Medulla oblongata (tissue), 1 donor: Measurements from ENCODE around the gene CD72.
"Not testable (repeated sequence)": the region's sequence is repeated elsewhere in the genome, so short reads cannot be mapped to it uniquely, and the experiment has no call there.

Source experiments
- DNase-seq: peaks from one replicate; pipeline ENCODE4 v3.0.0-alpha.2; 2015; ENCODE audit errors: extremely low spot score

CD72 gene

DNA sequence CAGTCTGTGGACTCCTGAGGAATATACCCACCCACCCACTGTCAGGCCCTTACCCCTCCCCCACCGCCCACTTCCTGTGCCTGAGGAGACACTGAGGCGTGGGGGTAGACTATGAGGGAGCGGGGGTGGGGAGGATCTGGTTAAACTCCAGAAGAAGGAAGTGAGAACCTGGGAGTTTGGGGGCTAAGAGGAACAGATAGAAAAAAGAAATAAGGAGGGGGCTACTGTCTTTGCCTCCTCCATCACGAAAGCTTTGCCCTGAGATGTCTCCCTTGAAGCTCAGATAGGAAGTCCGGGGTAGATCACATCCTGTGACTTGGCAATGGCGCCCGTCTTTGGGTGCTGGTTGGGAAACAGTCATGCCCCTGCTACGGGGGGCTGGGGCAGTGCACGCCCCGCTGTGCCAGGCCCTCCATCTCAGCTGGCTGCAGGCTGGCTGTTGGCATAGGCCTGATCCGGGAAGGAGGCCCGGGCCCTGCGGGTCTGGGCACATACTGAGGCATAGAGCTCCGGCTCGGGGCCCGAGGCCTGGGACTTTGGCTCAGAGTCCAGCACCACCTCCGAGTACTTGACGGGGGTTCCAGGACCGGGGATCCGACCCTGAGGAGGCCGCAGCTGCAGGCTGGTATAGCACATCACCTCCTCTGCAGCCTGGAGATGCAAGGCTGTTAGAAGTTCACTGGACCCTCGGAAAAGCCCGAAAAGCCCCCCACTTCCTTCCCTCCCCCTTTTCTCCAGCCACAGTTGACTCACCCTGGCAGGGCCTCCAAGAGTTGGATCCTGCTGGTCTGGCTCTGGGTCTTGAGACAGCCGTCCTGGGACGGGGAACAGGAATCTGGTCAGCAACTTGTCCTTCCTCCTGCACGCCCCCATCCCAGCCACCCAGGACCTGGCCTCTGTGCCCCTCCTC lies 31.5 kb upstream of the CD72 start:
- peak; percentile 49 for DNase-seq

DNA sequence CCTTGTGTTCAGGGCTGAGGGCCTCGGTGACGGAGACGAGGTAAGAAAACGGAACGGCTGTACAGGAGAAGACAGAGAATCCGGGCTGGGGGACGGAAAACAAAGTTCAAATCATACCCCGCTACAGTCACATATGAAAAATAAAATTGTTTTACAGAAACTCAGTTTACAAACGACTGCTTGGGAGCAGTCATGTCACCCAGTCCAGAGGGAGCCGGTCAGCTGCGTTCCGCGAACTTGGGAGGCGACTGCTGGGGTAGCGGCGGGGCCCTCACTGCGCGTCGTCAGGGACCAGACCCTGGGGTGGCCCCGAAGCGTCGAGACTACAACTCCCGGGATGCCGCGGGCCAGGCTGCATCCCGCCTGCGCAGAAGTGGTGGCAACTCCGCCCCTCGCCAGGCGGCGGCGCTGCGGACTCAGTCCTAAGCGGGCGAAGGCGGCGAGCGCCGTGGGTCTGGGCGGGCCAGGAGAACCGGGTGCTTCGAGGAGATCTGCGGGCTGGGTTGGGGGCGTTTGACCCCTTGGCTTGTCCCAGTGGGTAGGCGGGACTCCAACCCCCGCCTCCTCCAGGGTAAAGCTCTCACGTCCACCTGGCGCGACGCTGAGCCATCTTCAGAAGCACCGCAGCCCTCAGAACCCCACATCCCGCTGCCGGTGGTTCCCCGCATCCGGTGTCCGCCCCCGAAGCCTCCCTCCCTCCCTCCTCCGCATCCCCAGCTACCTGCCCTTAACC lies 28.5 kb upstream of the CD72 start:
- DNase-seq, result peak; percentile 95

DNA sequence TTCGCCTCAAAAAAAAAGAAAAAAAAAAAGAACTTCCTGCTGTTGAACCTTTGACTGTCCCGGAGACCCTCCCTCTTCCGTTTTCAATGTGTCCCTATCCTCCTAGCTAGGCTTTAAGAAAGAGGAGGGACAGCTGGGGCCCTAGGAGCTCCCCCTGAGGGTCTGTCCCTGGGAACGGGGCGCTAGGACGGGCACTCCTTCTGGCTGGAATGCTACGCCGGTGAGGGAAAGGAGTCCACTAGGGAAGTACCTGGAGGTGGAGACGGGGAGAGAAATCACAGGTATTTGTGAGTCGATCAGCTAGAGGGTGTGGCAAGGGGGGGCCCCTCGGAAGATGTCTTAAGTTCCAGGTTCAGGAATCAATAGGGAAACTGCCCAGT lies 27.9 kb upstream of the CD72 start:
- peak; percentile 38 for DNase-seq

DNA sequence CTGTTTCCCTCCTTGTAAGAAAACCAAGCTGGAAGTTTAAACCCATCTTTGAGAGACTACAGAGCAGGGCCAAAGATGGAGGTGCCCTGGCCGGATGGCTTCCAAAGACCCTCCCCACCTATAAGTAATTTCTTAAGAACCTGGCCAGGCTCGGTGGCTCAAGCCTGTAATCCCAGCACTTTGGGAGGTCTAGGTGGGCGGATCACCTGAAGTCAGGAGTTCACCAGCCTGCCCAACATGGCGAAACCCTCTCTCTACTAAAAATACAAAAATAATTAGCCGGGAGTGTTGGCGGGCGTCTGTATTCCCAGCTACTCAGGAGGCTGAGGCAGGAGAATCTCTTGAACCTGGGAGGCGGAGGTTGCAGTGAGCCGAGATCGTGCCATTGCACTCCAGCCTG lies 27.5 kb upstream of the CD72 start:
- not testable (repeated sequence) for DNase-seq

DNA sequence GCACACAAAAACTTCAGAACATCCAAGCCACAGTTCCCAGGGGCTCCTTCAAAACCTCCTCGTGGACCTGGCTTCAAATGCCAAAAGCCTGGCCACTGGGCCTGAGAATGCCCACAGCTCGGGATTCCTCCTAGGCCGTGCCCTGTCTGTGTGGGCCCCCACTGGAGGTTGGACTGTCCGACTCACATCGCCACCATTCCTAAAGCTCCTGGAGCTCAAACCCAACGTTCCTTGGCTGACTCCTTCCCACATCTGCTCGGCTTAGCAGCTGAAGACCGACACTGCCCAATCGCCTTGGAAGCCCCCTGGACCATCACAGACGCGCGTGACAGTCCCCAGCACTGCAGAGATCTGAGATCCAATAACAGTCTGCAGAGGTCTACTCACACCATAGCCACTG lies 24.8 kb upstream of the CD72 start:
- DNase-seq, result no peak

DNA sequence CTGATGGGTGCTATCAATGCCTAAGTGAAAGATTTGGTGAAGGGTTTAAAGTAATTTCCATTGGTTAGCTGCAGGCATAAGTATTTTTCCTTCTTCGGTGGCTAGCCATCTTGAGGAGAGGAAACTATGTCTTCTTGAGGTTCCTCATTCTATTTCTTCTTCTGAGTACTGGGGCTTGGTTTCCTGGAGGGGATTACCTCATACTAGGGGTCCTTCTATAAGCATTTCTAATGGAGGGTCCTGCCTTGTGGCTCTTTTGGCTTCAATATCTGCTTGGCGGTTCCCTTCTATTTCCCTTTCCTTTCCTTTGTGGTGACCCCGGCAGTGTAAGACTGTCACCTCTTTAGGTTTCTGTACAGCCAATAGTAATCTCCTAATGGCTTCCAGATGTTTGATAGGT lies 23.3 kb upstream of the CD72 start:
- DNase-seq, result not testable (repeated sequence)

DNA sequence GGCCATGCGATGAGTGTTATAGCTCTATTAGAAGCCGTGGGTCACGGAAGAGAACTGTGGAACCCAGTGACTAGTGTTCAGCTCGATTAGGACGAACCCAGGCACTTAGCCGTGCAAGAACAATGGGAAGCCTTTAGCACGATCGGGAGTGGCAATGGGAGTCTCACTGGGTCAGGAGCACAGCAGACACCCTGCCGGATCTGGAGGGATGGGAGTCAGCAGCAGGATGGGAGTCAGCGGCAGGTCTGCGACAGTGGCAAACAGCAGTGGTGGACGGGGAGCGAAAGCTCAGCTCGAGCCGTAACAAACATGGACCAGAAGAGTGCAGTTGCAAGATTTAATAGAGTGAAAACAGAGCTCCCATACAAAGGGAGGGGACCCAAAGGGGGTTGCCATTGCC lies 22.2 kb upstream of the CD72 start:
- DNase-seq, result not testable (repeated sequence)

DNA sequence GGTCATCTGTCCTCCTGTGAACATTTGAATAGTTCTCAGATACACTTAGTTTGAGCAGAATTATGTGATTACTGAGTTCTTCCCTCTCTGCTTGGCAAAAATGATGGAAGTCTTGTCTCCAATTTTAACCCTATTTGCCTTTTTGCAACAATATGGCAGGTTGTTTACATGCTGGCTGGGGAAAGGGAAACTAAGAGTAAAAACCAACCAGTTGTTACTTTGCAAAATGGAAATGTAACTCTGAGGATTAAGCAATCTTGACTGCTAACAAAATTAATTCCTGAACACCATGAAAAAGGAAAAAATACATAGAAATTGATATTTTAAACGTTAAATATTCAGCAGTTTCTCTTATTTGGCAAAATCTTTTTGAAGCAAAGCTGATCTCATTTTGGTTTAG lies 21.4 kb upstream of the CD72 start:
- no peak for DNase-seq

DNA sequence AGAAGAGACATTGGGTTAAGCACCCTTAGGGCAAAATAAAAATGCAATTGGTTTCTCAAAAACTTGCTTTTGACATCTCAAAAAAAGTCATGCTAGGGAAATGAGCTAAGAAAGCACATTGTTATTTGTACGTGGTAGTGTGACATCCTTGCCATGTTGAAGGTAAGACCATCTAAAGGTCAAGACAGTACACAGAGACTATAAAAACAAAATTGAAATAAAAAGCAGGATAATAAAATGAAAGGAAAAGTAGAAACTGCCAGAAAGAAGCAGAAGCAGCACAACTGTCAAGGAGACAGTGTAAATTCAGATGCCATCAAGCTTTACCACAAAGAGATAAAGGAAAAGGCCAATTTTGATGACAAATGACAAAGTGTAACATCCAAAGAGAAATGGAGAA lies 21.0 kb upstream of the CD72 start:
- DNase-seq, result not testable (repeated sequence)

DNA sequence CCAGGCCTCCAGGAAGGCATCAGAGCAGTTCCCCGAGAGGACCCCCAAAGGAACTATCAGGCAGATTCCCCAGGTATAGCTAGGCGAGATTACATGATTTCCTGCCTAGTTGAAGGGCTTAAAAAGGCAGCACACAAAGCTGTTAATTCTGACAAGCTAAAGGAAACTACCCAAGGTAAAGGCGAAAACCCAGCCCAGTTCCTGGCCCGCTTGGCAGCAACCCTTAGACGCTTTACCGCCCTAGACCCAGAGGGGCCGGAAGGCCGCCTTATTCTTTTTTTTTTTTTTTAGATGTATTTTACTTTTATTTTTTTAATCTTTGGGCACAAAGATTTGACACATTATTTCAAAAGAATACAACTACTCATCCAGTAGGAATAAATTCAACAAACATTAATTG lies 20.5 kb upstream of the CD72 start:
- not testable (repeated sequence) for DNase-seq

DNA sequence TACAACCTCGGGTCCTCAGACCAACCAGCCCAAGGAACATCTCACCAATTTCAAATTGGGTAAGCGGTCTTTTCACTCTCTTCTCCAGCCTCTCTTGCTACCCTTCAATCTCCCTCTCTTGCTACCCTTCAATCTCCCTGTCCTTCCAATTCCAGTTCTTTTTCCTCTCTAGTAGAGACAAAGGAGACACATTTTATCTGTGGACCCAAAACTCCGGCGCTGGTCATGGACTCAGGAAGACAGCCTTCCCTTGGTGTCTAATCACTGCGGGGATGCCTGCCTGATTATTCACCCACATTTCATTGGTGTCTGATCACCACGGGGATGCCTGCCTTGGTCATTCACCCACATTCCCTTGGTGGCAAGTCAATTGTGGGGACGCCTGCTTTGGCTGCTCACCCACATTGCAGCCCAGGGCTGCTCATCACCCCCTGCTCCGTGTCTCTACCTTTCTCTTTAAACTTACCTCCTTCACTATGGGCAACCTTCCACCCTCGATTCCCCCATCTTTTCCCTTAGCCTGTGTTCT lies 19.3 kb upstream of the CD72 start:
- DNase-seq, result not testable (repeated sequence)

DNA sequence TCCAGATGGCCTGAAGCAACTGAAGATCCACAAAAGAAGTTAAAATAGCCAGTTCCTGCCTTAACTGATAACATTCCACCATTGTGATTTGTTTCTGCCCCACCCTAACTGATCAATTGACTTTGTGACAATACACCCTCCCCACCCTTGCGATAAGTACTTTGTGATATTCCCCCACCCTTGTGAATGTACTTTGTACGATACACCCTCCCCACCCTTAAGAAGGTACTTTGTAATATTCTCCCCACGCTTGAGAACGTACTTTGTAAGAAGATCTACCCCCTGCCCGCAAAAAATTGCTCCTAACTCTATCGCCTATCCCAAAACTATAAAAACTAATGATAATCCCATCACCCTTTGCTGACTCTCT lies 18.6 kb upstream of the CD72 start:
- DNase-seq, result not testable (repeated sequence)

DNA sequence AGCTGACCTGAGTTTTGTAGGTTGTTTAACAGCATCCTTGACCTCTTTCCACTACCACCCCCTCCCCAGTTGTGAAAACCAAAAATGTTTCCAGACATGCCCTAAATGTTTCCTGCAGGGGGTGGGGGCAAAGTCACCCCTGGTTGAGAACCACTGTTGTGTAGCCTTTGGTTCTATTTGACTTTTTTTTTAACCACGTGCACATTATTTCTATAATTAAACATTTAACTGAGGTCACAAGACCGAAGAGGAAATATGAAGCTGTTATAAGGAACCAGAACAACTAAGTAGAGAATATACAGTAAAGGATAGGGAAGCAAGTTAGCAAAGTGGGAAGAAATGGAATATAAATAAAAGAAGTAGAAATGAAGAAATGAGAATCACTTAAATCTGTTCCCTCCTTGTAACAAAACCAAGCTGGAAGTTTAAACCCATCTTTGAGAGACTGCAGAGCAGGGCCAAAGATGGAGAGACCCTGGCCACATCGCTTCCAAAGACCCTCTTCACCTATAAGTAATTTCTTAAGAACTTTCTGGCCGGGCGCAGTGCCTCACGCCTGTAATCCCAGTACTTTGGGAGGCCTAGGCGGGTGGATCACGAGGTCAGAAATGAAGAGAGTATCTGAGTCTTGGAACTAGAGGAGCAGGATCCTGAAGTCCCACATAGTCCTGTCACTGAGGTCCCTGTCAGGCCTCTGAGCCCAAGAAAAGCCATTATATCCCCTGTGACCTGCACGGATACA lies 18.1 kb upstream of the CD72 start:
- peak; percentile 34 for DNase-seq

DNA sequence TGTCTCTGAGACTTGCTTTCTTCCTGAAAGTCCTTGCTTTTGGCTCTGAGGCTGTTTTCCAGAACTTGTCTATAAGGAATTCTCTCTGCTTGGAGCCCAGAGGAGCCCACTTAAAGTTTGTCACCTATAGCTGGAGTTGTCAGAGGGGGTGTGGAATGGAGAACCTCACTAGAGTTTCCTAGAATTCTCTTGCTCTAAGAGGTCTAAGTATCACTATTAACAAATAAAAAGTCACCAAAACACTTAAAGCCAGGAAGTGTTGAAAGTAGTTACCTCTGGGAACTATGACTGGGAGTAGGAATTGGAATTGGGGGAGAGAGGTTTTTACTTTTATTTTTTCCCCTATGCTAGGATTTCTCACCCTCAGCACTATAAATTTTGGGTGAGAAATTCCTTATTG lies 17.5 kb upstream of the CD72 start:
- DNase-seq, result no peak

DNA sequence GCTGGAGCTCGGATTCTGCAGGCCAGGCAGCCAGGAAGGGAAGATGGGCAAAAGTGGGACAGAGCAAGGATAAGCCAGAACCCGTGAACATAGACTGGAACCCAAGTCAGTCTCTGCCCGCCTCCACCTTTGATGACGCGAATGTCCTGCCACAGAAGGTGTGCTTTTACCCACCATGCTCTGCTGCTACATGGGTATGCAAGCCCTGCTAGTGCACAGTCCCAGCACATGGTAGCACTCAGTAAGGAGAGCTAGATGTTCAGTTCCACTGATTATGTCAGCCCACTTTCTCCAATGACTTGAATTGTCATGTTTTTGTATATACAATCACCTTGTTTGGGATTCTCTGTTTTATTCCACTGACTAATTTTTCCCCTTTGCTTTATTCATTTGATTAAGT lies 11.4 kb upstream of the CD72 start:
- no peak for DNase-seq

DNA sequence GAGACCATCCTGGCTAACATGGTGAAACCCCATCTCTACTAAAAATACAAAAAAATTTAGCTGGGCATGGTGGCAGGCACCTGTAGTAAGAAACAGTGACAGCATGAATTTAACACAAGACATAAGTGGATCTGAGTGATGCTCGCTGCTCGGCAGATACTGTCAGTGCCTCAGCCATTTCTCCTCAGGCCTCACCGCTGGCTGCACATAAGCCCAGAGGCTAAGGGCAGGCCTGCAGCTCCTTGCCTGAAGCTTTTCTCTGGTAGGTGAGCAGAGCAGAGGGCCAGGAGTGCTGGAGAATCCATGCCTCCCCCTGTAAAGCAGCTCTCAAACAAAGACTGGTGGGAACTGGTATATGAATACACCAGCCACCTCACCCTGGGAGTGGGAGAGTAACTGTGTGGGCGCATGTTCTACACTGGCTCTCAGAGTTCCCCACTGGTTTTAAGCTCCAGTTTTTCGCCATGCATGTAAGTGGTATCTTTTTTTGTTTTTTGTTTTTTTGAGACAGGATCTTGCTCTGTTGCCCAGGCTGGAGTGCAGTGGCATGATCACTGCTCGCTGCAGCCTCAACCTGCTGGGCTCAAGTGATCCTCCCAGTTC lies 10.3 kb upstream of the CD72 start:
- DNase-seq, result no peak

DNA sequence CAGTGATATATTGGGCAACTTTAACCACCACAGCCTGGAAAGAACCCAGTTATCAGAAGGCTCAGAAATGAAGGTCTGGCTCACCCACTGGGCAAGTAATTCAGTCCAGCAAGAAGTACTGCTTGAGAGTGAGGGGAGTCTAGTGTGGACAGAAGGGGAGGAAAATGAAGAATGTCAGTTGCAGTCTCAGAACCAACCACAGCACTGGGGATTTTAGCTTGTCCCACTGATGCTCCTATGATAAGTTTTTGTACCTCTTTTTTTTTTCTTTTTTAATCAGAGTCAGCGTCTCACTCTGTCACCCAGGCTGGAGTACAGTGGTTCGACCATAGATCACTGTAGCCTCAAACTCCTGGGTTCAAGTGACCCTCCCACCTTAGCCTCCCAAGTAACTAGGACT lies 9.4 kb upstream of the CD72 start:
- DNase-seq, result no peak

DNA sequence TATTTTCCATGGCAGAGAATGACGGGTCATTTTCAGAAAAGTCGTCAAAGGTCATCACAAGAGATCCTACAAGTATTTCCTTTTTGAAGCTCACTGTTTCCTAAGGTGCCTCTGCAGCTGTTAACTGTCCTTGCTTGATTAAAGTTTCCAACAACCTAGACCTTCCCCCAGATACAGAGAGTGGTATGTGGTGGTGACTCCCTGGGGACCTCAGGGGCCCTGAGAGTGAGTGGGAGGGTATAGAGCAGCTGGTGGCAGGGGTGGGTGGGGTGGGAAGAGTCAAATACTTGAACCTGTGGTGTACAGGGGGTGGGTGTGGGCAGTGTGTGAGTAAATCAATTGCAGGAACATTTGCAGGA lies 1.6 kb upstream of the CD72 start:
- DNase-seq, result no peak

DNA sequence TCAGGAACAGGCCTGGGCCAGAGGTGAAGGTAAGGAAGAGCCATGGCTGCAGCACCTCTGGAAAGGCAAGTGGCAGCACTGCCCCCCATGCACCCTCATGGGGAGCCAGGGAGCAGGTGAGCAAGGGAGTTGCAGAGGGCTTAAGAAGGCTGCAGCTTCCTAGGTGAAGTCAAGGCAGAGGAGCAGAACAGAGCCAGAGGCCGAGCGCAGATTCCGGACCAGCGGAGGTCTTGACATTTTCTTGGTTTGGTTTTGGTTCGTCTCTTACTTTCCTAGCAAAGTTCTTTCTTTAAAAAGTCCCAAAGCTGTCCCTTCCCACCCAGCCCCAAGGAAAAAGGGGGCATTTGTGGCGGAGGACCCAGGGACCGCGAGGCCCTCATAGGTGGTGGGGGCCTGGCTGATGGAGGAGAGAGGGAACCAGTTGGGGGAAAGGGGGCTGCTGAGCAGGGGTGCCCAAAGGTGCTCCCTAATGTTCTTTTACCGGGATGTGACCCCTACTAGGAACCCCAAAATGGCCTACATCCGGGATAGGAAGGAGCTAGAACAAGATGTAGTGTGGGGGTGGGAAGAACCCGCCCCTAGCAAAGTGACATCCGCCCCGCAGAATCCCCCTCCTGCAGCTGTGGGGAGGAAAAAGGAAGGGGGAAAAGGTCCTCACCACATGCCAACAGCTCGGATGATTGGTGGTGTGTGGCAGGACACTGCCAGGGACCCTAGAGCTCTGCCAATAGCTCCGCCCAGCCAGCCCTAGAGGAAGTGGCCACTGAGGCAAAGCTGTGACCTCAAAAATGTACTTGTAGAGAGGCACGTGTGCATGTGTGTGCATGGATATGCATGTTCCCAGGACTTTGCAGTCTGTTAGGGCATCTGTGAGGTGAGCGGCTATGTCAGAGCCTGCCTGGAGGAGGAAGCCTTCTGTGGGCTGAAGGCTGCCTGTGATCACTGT lies 914 bp upstream of the CD72 start:
- DNase-seq, result no peak

DNA sequence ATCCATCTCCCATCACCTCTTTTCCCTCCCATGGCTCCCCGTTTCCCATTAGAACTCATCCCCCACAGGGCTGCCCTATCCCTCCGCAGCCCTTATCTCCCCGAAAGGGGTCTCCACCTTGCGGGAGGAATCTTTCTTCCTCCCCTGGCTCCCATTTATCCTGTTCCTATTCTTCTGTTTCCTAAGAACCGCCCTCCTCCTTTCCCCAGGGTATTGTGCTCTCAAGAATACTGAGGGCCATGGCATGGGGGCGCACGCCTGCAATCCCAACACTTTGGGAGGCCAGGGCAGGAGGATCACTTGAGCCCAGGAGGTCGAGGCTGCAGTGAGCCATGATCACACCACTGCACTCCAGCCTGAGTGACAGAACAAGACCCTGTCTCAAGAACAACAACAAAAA lies 665 bp downstream of the CD72 start:
- DNase-seq, result no peak
